Cerebellar nuclear complex (tissue), 1 donor: ENCODE data around the gene ANO6.
"Not testable (repeated sequence)": the region's sequence is repeated elsewhere in the genome, so short reads cannot be mapped to it uniquely, and the experiment has no call there.

ENCODE experiments used
- DNase-seq, 2 experiments: peaks; one replicate each; lab custom pipeline; 2025; lab: John Stamatoyannopoulos, UW

ANO6 gene

GRCh38 chr12:45215419-45216229, at the start of gene ANO6:
TSS of gene ANO6 (plus strand) at chr12:45216095. CDS start at chr12:45216322, 227 bp downstream.
- no peak for DNase-seq

GRCh38 chr12:45168976-45169375, 46.9 kb upstream of the ANO6 start:
- no peak for DNase-seq

GRCh38 chr12:45170456-45171042, 45.3 kb upstream of the ANO6 start:
- DNase-seq, result no peak

GRCh38 chr12:45173293-45173692, 42.6 kb upstream of the ANO6 start:
- not testable (repeated sequence) for DNase-seq

- no peak for DNase-seq
Measured at GRCh38 chr12:45174595-45174994, 41.3 kb upstream of the ANO6 start.

GRCh38 chr12:45178771-45179170, 37.1 kb upstream of the ANO6 start:
- DNase-seq, result no peak

- DNase-seq, result no peak
Measured at GRCh38 chr12:45182511-45182910, 33.4 kb upstream of the ANO6 start.

- DNase-seq, result no peak
Measured at GRCh38 chr12:45183246-45183645, 32.6 kb upstream of the ANO6 start.

- no peak for DNase-seq
Measured at GRCh38 chr12:45184147-45184963, 31.5 kb upstream of the ANO6 start.

GRCh38 chr12:45186762-45187161, 29.1 kb upstream of the ANO6 start:
- DNase-seq, result no peak

- DNase-seq, result no peak
Measured at GRCh38 chr12:45189766-45190403, 26.0 kb upstream of the ANO6 start.

- no peak for DNase-seq
Measured at GRCh38 chr12:45191239-45191638, 24.7 kb upstream of the ANO6 start.

- DNase-seq, result no peak
Measured at GRCh38 chr12:45192707-45193106, 23.2 kb upstream of the ANO6 start.

GRCh38 chr12:45200491-45201043, 15.3 kb upstream of the ANO6 start:
- no peak for DNase-seq

- DNase-seq, result no peak
Measured at GRCh38 chr12:45203767-45204166, 12.1 kb upstream of the ANO6 start.

GRCh38 chr12:45204757-45205156, 11.1 kb upstream of the ANO6 start:
- no peak for DNase-seq

- DNase-seq, result no peak
Measured at GRCh38 chr12:45205165-45205825, 10.6 kb upstream of the ANO6 start.

- DNase-seq, result no peak
Measured at GRCh38 chr12:45208604-45209487, 7.0 kb upstream of the ANO6 start.

- no peak for DNase-seq
Measured at GRCh38 chr12:45209784-45210183, 6.1 kb upstream of the ANO6 start.

- DNase-seq, result no peak
Measured at GRCh38 chr12:45212064-45212463, 3.8 kb upstream of the ANO6 start.
